Measurements from ENCODE around the gene IFT27.

IFT27 gene

GRCh38 chr22:36808721-36809344 is 32.9 kb upstream of the IFT27 start:
- TF ChIP-seq ZNF274 (IDR thresholded peaks at IDR 0.05; ENCODE audit: low read depth, low read length), result no peak
- no peak overlapping the region for H3K4me3 ChIP-seq (ENCODE audit: low read length)

DNA sequence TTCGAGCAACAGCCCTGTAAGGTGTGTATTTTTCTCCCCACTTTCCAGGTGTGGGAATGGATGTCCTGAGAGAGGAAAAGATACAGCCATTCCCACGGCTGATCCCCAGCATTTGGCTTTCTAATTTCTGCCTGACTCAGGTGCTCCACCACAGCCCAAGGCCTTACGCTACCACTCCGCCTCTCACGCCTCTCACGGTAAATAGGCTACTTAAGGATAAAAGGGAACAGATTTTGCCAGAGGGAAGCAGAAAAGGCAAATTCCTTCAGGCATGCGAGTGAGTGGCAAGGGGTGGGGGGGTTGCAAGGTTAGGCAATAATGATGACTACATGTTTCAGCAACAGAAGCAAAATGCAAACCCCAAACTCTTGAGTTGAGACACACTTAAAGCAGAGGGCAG is 31.7 kb upstream of the IFT27 start:
- TF ChIP-seq ZNF274 (IDR thresholded peaks at IDR 0.05; ENCODE audit: low read depth, low read length), result no peak
- no peak overlapping the region for H3K4me3 ChIP-seq (ENCODE audit: low read length)

- TF ChIP-seq ZNF274 (IDR thresholded peaks at IDR 0.05; ENCODE audit: low read depth, low read length), result no peak
- H3K4me3 ChIP-seq (ENCODE audit: low read length), result no peak overlapping the region
Observed at GRCh38 chr22:36806835-36807234, 30.9 kb upstream of the IFT27 start.

GRCh38 chr22:36803358-36803757 is 27.4 kb upstream of the IFT27 start:
- no peak overlapping the region for H3K4me3 ChIP-seq (ENCODE audit: low read length)
- TF ChIP-seq ZNF274 (IDR thresholded peaks at IDR 0.05; ENCODE audit: low read depth, low read length), result no peak

DNA sequence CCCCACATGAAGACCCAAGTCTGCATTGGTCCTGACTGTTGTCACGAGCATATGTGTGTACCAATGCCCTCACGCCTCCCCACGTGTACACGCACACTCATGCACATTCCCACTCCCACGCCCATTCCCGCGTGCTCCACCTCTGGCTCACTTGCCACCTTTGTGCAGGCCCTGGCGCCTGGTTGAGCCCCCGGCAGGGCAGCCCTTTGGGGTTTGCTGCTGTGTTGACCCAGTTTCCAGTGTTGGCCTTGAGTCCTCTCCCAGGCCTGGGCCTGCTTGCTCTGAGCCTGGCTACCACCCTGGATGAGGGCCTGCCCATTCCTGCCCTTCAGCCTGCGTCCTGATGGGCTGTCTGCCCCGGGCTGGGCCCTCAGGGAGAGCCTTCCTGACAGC is 22.8 kb upstream of the IFT27 start:
- no peak overlapping the region for H3K4me3 ChIP-seq (ENCODE audit: low read length)
- TF ChIP-seq ZNF274 (IDR thresholded peaks at IDR 0.05; ENCODE audit: low read depth, low read length), result no peak

DNA sequence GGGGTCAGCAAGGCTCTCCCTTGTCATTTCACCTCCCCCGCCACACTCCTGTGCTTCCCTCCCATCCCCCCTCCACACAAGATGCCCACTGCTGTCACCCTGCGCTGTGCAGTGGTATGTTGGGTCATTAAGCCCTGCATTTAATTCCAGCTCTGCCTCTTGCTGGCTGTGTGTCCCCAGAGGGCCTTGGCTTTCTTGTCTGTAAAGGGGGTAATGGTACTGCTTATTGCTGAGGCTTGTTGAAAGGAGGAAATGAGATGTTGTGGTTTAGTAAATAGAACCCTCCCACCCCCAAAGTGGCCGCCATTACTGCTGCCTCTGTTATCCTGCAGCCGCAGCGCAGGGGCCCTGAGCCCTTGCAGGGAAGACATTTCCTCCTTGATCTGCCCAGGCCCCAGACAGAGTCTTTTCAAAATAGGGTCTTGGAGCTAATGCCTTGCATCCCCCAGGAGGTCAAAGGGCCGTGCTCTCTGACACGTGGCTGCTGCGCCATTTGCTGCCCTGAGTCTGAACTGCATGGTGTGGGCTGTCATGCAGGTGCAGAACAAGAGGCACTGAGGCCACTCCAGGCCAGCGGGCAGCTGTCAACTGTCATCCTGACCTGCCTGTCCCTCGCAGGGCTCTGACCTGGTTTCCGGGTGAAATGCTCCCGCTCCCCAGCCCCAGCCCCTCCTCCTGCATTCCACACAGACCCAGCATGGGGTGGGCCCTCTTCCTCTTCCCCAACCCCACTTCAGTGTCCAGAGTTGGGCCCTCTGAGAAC is 22.2 kb upstream of the IFT27 start:
- TF ChIP-seq ZNF274 (IDR thresholded peaks at IDR 0.05; ENCODE audit: low read depth, low read length), result no peak
- no peak overlapping the region for H3K4me3 ChIP-seq (ENCODE audit: low read length)

DNA sequence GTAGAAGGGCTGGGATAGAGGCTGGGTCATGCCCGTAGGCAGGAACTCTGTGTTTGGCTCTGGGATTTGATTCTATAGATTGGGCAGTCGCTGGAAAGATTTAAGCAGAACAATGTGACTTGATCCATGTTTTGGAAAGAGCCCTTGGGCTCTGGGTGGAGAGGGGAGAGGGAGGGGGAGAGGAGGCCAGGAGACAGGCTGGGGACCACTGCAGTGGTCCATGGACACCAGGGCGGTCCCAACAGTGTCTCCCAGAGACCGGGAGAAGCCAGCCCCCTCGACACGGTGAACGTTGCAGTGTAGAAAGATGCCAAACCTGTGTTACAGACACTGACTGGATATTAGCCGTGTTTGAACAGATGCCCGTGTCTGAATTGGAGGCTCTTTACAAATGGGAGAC is 21.5 kb upstream of the IFT27 start:
- TF ChIP-seq ZNF274 (IDR thresholded peaks at IDR 0.05; ENCODE audit: low read depth, low read length), result no peak
- H3K4me3 ChIP-seq (ENCODE audit: low read length), result no peak overlapping the region

DNA sequence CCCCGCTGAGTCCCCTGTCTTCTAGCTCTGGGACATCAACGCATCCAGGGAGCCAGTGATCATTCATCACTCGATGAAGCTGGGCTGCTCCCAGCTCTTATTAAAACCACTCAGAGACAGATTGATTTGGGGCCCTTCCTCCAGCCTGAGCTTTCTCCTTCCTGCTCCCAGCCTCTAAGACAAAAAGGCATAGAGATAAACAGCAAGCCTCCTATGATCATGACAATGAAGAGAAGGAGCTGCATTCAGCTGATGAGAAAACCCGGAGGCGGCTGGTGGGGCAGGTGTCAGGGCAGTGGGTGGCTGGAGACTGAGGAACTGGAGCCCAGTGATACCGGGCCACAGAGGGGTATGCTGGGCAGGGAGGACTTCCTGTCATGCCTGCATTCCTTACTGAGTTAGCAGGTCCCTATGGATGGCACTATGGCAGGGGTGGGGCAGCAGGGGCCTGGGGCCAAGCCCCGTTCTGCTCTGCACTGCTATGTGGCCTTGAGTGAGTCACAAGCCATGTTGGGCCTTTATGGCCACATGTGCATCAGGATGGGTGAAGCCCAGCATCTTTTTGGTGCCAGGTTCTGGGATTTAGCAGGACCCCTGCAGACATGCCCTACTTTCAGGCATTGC is 20.7 kb upstream of the IFT27 start:
- no peak for TF ChIP-seq ZNF274 (IDR thresholded peaks at IDR 0.05; ENCODE audit: low read depth, low read length)
- H3K4me3 ChIP-seq (ENCODE audit: low read length), result no peak overlapping the region

GRCh38 chr22:36795633-36796032 is 19.7 kb upstream of the IFT27 start:
- no peak for TF ChIP-seq ZNF274 (IDR thresholded peaks at IDR 0.05; ENCODE audit: low read depth, low read length)
- H3K4me3 ChIP-seq (ENCODE audit: low read length), result no peak overlapping the region

DNA sequence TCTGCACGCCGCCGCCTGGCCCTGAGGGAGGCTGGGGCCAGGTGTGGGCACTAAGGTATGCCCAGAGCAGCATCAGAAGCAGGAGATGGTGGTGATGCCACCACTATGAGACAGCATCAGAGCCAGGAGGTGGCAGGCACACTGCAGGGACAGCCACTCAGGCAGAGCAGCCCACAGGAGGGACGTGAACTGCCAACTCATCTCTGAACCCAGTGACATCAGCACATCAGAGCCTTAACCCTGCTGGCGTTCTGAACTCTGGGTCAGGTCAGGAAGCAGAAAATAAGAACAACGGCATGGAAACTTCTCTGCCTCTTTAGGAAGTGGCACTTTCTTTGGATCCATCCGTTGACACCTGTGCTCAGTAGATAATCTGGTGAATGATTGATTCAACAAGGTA is 14.7 kb upstream of the IFT27 start:
- no peak for TF ChIP-seq ZNF274 (IDR thresholded peaks at IDR 0.05; ENCODE audit: low read depth, low read length)
- no peak overlapping the region for H3K4me3 ChIP-seq (ENCODE audit: low read length)

- no peak for TF ChIP-seq ZNF274 (IDR thresholded peaks at IDR 0.05; ENCODE audit: low read depth, low read length)
- H3K4me3 ChIP-seq (ENCODE audit: low read length), result no peak overlapping the region
Observed at GRCh38 chr22:36787204-36787988, 11.5 kb upstream of the IFT27 start.

GRCh38 chr22:36783743-36784142 is 7.8 kb upstream of the IFT27 start:
- H3K4me3 ChIP-seq (ENCODE audit: low read length), result no peak overlapping the region
- no peak for TF ChIP-seq ZNF274 (IDR thresholded peaks at IDR 0.05; ENCODE audit: low read depth, low read length)

DNA sequence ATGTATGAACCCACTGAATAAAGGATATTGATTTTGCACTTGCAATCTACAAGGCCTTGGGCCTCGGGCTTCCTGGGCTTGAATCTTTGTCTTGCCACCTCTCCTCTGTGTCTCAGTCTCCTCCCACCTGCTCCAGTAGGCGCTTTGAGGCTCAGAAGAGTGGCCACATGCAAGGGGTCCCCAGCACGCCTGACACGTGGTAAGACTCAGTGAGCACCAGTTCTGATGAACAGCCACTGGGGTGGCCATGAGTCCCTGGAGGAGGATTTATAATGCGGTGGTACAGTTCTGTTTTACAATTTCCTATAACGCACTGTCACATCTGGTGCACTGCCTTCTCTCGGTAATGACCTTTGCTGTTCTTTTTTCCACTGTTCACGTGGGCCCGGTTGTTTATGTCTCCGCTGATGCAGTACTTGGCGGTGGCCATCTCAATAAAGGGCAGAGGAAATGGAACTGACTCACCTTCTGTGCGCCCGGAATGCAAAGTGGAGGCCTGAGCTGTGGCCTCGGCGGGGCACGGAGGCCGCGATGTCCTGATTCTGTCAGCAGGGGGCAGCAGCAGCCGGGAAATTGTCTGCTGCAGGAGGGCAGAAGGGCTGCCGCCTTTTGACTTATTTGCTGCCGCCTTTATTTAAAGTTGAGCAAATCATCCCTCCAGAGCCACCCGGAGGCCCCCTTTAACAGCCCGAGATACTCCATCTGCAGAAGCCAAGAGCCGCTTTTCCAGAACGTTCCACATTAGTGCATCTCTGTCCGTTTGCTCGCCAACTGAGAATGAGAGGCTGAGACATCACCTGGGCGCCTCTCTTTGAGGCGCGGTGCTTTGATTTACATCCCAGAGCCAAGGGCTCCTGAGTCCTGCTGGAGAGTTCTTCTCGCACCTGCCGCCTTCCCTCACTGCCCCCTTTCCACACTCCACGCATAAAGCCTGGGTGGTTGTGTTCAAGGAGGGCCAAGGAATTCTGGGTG is 6.0 kb upstream of the IFT27 start:
- H3K4me3 ChIP-seq (ENCODE audit: low read length), result no peak overlapping the region
- TF ChIP-seq ZNF274 (IDR thresholded peaks at IDR 0.05; ENCODE audit: low read depth, low read length), result no peak

All from GM08714 (cell line).